NCI-H748 treated with DMSO at 0.1 percent for 48 hours (cell line): Measurements from ENCODE around the gene LTBP2.

Experiments used
- DNase-seq: peaks from one replicate; lab custom pipeline; 2025; lab: John Stamatoyannopoulos, UW

Gene LTBP2

DNA sequence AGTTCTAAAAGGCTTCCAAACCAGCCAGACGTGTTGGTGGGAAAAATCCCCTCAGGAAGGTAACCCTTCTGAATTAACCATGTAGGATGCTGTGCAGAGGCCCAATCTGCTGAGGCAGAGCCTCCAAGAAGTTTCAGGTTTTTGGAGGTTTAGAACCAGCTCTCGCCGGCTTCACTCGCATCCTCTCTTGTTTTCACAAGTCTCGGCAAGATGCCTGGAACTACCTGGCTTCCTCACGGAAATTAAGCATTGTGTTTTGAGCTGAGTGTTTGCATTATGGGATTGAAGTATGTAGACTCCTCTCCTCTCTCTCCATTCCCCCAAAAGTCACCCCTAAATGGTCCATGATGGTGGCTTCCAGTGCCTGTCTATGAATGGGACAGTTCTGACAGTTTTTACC, 20.6 kb downstream of the LTBP2 start:
- no peak for DNase-seq

DNA sequence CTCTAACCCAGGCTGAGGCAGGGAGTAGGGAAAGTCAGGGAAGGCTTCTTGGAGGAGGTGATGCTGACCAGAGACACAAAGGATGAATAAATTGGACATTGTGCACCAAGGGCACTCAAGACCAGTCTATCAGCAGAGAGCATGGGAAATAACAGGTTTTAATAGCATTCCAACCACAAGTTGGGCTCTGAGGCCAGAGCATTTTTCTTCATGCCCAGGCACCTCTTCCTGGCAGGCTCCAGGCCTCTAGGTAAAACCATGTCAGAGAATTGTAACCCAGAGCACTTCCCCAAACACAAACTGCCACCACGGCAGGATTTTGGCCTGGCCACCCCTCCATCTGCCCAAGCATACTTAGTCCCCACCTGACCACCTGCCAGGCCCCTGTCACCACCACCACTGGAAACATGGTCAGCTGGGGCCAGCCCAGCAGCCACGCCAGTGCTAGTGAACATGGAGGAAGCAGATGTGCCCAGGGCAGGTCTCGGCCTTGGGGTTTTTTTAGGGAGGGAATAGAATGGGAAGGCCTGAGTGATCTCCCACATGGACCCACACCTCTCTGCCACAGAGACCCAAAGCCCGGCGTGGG, 22.7 kb downstream of the LTBP2 start:
- DNase-seq: no peak

DNA sequence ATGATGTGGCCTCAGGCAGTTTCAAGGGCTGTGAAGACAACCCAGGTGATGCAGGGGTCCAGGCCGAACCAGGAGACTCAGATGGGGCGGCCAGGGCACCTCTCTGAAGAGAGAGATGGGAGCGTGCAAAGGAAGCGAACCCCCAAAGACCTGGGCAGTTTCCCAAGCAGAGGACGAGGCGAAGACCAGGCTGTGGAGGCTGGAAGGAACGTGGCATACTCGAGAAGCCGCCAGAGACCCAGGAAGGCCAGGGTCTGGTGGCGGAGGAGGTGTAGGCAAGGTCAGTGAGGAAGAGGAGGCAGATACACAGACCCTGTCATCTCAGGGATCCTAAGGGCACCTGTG, 24.7 kb downstream of the LTBP2 start:
- DNase-seq: no peak

DNA sequence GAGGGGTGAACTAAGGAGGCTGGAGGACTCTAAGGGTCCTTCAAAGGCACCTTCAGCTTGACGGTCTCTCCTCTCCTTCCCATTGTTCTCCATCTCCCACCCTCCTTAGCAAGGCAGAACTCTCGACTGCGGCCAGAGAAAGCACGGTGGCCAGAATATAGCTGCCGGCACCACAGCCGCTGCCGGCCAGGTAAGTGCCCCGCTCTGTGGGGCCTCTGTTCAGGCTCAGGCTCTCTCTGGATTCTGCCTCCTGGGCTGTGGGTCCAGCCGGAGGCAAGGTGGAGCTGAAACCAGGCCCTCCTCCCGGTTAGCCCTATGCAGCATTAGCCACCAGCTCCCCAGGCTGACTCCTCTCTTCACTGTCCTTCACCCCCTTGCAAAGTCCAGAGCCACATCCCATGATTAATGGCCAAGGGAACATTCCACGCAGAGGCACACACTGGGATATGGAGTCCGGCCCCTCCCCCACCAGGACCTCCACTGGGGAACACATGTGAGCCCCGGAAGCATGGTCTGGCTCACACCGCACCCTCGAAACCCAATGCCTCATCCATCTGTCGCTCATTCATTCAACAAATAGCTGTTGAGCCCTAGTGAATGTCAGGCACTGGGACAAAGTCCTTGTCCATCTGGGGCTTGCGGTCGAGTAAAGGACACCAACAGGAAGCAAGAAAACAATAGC, 25.2 kb downstream of the LTBP2 start:
- no peak for DNase-seq

DNA sequence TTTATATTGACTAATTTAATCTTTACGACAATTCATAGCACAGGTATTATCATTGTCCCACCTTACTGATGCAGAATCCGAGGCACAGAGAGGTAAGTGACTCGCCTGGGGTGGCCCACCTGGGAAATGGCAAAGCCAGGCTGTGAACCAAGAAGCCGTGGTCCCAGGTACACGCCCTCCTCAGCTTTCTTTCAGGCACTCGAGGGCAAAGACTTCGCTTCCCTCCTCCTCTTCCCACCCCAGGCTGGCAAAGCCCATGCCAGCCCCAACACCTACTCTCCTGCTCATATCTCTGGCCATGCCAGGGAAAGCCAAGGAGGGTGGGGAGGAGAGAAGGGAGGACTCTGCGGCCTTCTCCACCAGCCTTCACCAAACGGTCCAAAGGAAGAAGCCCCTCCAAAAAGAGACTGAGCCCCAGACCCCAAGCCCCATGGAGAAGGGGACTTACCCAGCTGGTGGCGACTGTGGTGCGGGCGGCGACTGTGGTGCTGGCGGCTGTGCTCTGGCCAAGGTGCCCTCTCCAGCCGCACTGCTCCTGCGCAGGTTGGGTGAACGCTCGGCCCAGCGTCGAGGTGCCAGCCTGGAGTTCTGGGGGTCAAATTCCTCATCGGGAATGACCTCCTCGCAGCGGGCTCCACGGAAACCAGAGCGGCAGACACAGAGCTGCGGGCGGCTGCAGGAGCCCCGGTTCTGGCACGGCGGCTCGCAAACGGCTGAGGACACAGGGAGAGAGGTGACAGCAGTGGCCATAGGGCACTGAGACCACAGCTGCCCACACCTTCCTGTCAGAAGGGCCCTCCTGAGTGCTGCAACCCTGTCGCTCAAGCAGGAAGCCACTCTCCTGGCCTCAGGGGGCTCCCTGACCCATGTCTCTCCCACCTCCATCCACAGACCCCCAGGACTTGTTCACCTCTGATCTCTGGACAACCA, 26.4 kb downstream of the LTBP2 start:
- DNase-seq: no peak

DNA sequence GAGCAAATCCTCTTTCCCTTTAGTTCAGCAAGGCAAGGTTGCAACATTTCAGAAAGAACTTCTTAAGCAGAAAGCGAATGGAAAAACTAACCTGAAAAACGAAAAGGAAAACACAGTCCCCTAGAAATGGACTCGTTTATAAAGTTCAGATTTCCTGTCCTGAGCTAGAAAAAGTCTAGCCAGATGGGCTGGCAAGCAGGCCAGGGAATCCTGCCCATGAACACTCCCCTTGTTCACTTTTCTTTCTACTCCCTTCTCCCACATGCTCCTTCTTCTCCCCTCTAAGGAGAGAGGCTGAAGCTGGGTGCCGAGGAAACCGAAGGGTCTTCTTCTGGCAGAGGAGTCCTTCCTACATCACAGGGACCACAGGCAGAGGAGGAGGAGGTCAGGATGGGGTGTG, 27.1 kb downstream of the LTBP2 start:
- no peak for DNase-seq

DNA sequence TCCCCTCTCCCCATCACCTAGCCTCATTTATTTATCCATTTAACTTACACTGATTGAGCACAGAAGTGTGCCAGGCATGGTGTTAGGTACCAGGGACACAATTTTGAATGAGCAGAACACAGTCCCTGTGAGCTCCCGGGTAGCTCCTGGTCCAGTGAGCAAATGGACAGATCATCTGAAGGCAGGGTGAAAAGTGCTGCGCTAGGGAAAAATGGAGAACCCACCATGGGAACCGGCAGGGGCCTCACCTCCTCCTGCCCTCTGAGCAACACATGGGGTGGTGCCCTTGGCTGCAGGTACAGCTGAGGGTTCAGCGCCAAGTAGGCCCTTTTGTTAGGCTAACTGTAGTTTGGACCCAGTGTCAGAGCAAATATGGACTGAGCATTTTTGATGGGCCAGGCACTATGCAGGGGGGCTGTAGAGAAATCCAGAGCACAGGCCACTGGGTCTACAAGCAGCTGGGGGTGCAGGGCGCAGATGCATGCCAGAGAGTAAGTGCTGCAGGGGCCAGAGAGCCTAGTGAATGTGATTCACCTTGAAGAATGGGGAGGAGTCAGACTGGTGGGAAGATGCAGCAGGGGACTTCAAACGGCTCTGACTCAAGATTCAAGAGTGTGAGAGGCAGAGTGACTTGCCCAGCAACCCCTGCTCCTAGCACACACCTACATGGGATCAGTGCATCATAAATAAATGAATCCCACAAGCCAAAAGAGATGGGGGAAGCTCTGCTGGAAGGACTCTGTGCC, 28.2 kb downstream of the LTBP2 start:
- DNase-seq: no peak

DNA sequence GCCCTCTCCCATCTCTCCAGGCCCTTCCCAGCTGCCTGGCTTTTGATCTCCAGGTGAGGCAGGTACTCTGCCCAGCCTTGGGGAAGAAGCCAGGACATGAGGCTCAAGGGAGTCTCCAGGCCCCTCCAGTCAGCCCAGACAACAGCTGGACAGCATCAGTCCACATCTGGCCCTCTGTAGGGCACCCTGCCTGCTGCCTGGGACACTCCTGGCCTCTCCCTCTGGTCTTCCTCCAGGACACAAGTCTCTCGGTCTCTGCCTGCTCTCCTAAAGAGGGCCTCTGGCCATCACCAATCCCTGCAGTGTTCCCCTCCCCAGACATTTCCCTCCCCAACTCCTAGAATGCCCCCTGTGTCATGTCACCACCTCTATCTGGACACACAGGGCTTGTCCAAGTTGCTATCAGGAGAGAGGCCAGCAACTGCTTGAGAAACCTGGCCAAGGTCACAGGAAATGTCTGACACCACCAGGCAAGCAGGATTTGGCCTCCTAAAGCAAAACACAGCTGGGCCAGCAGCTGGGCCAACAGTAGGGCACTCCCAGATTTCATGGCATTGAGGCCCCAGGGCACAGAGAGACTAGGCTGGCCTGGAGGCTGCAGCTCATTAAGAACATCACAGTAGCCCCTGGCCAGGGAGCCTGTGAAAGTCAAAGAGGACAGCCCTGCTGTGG, 29.0 kb downstream of the LTBP2 start:
- no peak for DNase-seq

DNA sequence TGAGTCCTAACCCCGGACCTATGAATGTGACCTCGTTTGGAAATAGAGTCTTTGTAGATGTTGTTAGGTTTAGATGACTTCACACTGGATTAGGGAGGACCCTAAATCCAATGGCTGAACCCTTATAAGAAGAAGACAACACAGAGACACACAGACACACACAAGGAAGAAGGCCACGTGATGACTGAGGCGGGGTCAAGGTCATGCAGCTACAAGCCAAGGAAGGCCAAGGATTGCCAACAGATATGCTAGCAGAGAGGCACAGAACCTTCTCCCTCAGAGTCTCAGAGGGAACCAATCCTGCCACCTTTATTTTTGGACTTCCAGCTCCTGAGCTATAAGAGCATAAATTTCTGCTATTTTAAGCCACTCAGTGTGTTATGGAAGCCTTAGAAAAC, 31.8 kb downstream of the LTBP2 start:
- DNase-seq: no peak

DNA sequence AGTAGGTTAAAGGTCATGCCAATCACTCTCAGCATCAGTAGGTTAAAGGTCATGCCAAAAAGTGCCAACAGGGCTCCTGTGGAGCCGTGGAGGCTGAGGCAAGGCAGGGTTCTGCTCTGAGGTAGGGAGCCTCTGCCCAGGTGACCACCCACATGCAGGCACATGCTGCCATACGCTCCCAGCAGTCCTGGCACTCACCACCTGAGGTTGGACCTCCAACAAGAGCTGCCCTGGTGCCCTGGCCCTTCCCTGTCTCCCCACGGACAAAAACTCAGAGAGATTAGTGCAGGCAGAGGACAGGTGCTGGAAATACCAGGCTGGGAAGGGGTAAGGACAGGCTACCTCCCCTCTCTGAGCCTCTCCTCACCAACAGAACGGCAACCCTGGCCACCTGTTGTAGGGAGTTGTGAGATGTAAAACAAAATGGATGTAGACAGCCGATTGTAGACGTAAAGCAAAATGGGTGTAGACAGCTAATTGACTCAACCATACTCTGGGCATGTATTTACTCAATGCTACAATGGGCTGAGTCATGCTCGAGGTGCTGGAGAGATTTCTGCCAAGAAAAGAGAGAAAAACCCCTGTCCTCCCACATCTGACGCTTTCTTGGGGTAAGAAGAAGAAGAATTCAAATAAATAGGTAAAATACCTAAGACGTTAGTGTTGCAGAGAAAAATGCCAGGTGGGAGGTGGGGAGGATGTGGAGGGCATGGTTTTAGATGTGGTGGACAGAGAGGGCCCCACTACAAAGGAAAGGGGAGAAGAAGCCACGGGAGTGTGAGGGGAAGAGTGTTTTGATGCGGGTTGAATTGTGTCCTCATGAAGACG, 32.4 kb downstream of the LTBP2 start:
- no peak for DNase-seq

DNA sequence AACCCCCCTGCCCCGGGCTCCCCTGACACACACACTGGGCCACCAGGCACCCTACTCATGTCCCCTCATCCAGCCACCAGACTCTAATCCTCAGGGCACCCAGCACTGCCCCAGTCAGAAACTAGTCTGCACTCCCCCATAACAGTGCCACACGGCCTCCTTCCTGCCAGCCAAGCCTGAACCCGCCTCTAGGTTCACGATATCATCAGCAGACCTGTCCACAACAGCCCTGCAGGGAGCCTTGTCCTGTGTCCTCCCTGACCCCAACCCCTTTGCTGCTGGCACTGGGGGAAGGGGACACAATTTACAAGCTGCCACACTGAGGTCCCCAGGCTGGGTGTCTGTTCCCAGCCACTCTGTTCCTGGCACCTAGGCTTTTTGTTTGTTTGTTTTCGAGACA, 33.6 kb downstream of the LTBP2 start:
- DNase-seq: no peak

DNA sequence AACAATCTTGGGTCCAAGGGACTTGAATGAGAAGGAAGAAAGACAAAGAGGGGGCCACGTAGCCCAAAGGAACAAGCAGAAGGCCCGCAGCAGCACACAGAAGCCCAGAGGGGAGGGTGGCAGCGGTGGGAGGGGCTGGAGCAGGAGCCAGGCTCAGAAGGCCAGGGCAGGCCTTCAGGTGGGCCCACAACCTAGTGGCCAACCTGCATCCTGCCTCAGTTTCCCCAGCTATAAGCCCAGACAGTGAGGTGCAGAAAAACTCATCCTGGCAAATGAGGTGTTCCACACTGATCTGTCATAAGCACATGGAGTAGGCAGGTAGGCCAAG, 34.1 kb downstream of the LTBP2 start:
- DNase-seq: no peak

DNA sequence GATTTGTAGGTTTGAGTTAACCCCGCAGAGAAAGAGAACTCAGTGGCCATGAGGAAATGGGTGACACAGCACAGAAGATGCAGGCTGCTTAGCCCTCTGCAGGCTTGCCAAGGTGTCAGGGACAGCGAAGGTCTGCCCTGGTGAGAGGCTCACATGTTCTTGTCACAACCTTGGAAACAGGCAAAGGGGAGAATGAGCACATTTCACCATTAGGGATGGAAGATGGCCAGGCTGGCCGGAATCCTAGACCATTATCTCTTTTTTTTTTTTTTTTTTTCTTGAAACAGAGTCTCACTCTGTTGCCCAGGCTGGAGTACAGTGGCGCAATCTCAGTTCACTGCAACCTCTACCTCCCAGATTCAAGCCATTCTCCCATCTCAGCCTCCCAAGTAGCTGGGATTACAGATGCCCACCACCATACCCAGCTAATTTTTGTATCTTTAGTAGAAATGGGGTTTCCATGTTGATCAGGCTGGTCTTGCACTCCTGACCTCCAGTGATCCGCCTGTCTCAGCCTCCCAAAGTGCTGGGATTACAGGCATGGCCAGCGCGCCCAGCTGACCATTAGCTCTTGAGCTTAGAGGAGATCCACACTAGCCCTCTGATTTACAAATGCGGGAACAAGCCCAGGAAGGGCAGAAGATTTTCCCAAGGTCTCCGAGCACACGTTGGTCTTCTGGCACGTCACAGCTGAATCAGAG, 34.6 kb downstream of the LTBP2 start:
- no peak for DNase-seq

DNA sequence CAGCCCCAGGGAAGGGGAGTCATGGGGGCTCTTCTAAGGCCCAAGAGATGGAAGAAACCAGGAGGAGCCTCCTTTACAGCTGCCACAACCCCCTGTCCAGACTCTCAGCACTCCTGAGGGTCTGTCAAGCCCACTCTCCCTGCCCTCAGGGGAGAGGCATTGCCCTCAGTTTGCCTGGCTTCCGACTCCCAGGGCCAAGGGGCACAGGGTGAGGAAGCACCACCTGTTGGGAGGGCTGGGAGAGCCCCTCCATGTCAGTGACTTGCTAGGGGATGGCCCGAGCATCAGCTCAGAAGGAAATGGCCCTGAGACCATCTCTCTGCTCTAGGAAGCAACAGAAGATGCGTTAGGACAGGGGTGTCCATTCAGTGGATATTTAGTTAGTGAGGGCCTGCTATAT, 36.1 kb downstream of the LTBP2 start:
- DNase-seq: no peak

DNA sequence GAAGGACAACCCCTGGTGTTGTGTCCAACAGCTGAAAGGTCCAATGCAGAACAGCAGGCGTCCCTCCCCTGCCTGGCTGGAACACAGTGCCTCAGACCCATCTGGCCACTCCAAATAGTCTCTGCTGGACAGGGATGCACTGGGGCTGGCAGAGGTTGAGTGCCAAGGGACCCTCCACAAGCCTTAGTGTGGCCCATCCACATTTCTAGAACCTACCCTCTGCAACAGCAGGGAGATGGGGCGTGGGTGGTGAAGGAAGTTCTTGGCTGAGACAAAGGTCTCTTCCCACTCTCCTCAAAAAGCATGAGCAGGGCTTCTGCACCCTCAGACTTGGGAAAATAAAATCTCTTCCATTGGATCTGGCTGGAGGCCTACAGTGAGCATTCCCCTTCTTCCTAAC, 36.5 kb downstream of the LTBP2 start:
- DNase-seq: no peak

DNA sequence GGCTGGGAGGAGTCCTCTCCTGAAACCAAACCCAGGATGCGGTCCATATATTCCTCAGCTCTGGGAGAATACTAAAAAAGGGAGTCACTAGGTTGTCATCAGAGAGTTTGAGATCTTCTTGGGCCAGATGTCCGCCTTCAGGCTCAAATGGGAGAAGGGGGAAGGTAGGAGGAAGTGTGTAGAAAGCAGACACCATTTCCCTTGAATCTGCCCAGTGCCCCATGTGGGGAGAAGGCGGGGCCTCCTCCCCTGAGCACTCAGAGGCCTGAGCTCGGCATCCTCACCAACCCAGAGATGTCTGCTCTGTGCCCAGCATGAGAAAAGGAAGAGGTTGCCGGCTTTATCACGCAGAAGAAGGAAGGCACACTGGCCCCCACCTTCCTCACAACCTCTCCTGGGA, 37.3 kb downstream of the LTBP2 start:
- no peak for DNase-seq

DNA sequence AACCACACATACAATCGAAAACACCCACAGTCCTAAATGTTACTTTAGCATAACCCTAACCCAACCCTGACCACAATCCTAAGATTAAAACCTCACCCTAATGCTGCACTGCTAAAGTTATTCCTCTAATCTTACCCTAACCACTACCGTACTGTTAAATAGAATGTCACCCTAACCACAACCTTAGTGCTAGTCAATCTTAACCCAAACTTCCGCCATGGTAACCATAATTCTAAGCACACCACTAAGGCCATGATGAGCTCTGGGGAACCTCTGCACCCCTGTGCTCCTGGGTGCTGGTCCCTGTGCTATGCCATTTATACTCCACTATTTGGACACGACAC, 38.0 kb downstream of the LTBP2 start:
- no peak for DNase-seq

DNA sequence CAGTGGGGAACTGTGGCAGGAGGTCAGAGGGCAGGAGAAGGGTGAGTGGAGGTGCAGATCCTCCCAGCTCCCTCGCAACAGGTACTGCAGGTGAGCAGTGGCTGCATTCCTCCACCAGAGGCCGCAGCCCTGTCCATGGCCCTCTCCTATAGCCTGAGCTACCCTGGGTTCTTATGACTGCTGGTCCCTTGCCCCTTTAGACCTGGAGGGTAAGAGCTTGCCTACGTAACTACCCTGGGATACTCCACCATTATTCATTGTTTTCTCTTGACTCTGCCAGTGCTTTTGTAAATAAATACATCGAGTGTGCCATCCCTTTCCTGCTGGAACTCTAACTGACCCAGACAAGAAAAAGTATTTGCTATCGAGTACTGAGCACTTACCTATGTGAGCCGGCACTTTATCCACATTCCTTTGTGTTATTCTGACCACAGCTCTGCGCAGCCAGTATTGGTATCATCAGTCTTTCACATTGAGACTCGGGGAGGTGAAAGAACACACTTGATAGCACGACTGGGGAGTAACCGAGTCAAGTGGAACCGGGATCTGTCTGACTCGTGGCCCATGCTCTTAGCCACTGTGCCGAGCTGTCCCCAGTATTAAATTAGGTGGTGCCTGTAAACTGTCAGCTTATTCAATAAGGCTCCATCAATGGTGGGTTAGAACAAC, 38.5 kb downstream of the LTBP2 start:
- DNase-seq: no peak

DNA sequence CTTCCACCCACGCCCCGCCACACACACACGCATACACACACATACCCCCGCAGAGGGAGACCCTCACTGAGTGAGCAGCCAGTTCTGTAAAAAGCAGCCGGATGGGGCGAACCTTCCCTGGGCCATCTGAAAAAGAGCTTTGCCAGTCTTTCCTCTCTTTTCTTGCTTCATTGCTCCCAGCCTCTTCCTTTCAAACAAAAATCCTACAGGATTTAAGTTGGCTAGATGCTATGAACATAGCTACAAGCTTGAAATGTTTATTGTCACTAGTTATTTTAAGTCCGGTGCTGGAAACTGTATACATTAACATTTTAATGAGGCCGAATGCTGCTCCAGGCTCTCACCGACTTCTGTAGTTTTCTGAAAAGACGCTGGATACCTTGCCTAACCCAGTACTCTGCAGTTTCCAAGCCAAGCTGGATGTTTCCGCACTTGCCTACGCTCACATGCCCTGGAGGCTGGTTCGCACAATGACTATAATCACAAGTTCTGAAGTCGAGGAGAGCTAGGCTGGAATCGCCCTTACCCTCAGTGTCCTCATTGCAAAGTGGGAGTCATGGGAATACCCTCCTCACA, 39.2 kb downstream of the LTBP2 start:
- DNase-seq: no peak
